CD4-positive, alpha-beta T cell treated with Interleukin-12 subunit alpha and Interleukin-12 subunit beta, for 1 hour (primary cell): ENCODE results near the gene PLCB4.

ENCODE experiments used
- DNase-seq: peaks from one replicate; pipeline ENCODE4 v3.0.0-alpha.2; 2020

Gene PLCB4

GRCh38 chr20:9508696-9509178 is 439.9 kb downstream of the PLCB4 start:
- DNase-seq, result no peak

GRCh38 chr20:9509246-9509645 is 440.4 kb downstream of the PLCB4 start:
- DNase-seq, result no peak

- DNase-seq, result no peak
These were observed 442.0 kb downstream of the PLCB4 start for GRCh38 chr20:9510911-9511310.

- DNase-seq, result no peak
These were observed 445.2 kb downstream of the PLCB4 start for GRCh38 chr20:9514072-9514460.

GRCh38 chr20:9514461-9515213 is 445.8 kb downstream of the PLCB4 start, which contains the start of gene LAMP5:
LAMP5 (plus strand) TSS chr20:9514590; CDS start chr20:9514853, 263 bp downstream.
- DNase-seq, result no peak

GRCh38 chr20:9515214-9515585 is 446.3 kb downstream of the PLCB4 start:
- no peak for DNase-seq

- DNase-seq, result no peak
These were observed 446.9 kb downstream of the PLCB4 start for GRCh38 chr20:9515741-9516233.

GRCh38 chr20:9516234-9516871 is 447.5 kb downstream of the PLCB4 start:
- no peak for DNase-seq

- no peak for DNase-seq
These were observed 448.6 kb downstream of the PLCB4 start for GRCh38 chr20:9517297-9518162.

GRCh38 chr20:9518576-9519175 is 449.8 kb downstream of the PLCB4 start:
- DNase-seq, result no peak

- DNase-seq, result no peak
These were observed 451.2 kb downstream of the PLCB4 start for GRCh38 chr20:9520086-9520485.

GRCh38 chr20:9523636-9524035 is 454.7 kb downstream of the PLCB4 start:
- no peak for DNase-seq
